ENCODE data around the gene FDXACB1. TPM values are rescaled to one million over a fixed set of nuclear protein-coding genes. Genes with fewer than 3 reads are reported as not detected.

The FDXACB1 gene, protein sequence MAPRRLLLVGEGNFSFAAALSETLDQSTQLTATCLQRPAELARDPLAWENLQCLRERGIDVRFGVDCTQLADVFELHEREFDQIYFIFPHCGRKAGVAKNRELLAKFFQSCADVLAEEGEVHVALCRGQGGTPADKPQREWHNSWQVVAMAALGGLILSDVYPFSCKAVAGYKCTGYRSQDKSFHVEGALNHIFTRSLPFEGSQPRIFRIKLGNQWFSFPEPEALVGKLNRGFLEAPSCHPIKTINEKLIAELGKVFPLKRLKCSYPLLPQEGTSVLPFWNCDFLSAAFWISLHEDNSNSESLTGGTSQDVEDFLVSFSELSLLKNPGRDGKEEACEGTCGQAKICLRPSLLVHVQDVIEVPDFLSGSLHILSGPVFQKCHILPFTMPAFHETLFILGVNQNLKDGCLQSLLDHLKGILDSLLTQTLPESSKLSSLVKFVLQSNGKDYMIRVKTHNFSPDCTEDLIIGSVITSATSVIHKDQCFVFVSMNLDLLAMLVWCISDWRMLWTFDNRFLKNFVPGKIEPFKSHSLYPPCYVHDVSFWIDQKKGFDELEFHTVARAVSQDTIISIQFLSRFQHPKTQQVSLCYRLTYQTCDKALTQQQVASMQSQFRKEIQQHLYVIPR
- total RNA-seq: 2.2 and 2.3 TPM in 2 replicates

GRCh38 chr11:111878849-111879636, at the start of gene FDXACB1, which contains the start of gene CFAP68:
Gene FDXACB1 (minus strand): TSS chr11:111879165. CDS start chr11:111879132, 33 bp downstream.
Gene CFAP68 (plus strand): TSS chr11:111879541. CDS start chr11:111879561, 20 bp downstream.

GRCh38 chr11:111918390-111919256, 39.7 kb upstream of the FDXACB1 start, which contains the start of gene C11orf52:
Gene C11orf52 (plus strand): TSS chr11:111918913. CDS start chr11:111918973, 60 bp downstream.

GRCh38 chr11:111912535-111912934, 33.6 kb upstream of the FDXACB1 start, which contains the start of gene HSPB2:
Gene HSPB2 (plus strand): TSS chr11:111912734. CDS start chr11:111912830, 96 bp downstream.

DNA sequence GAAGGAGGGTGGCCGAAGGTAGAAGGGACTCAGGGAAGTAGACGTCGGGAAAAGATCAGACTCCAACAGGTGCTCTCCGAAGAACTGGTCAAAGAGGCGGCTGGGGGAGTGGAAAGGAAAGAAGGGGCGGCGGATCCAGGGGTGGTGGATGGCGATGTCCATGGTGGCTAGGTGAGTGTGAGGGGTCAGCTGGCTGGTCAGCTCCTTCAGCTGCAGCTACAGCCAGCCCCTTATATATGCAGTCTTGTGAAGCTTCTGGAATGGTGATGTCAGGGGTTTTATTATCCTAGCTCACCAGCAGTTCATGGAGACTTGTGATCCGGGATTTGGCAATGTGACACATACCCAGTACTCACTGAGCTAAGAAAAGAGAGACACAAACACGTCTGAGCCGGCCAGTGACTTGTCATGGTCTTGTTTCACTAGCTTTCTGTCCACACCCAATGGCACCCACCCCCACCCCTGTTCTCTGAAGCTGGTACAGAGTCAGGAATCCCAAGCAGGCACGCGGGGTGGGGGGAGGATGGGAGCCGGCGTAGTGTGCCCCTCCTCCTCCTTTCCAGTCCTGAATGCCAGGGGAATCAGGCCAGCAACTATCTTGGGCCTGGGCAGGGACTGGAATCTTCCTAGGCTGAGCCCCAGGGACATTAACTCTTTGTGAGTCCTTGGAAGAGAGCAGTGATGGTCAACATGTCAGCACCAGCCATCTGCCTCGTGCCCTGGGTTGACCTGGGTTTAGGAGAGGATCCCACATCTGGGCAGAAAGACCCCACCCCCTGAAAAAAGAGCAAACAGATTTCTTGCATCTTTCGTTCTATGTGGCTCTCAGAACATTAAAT, 32.8 kb upstream of the FDXACB1 start, which contains the start of gene CRYAB:
Gene CRYAB, minus strand, starts transcription at position 208 of the 839 bp plus-strand sequence. Its CDS starts 46 bp downstream, at position 162.

GRCh38 chr11:111870886-111871692, 7.9 kb downstream of the FDXACB1 start, which contains the start of gene ALG9:
Gene ALG9 (minus strand): TSS chr11:111871581. CDS start chr11:111871482, 99 bp downstream.

Other genes with a start within 250 kb of the FDXACB1 start
- gene PPP2R1B, start 112.8 kb downstream of the FDXACB1 start, total RNA-seq: 25.6 and 39.5 TPM in 2 replicates
- 31.8 and 36.9 TPM in 2 replicates for gene ALG9, start 7.6 kb downstream of the FDXACB1 start, total RNA-seq
- gene CFAP68, start 376 bp upstream of the FDXACB1 start, total RNA-seq: 16.2 and 18.3 TPM in 2 replicates
- 0.85 and 18.1 TPM in 2 replicates for gene CRYAB, start 32.6 kb upstream of the FDXACB1 start, total RNA-seq
- gene HSPB2, start 33.6 kb upstream of the FDXACB1 start, total RNA-seq: 0.24 TPM in 1 of 2 replicates, not detected in the other
- gene C11orf52, start 39.7 kb upstream of the FDXACB1 start, total RNA-seq: 1.1 and 1.7 TPM in 2 replicates
- gene DIXDC1, start 58.2 kb upstream of the FDXACB1 start, total RNA-seq: 10.9 and 20.5 TPM in 2 replicates
- 39.8 and 40.7 TPM in 2 replicates for gene DLAT, start 146.2 kb upstream of the FDXACB1 start, total RNA-seq
- gene PIH1D2, start 194.9 kb upstream of the FDXACB1 start, total RNA-seq: 0.72 and 1.1 TPM in 2 replicates
- 17.8 and 24.3 TPM in 2 replicates for gene NKAPD1, start 195.1 kb upstream of the FDXACB1 start, total RNA-seq
- 38.8 and 49.9 TPM in 2 replicates for gene TIMM8B, start 207.6 kb upstream of the FDXACB1 start, total RNA-seq
- gene SDHD, start 207.7 kb upstream of the FDXACB1 start, total RNA-seq: 172 and 180 TPM in 2 replicates

All from tracheal epithelial cell (primary cell).